Esophagus squamous epithelium (tissue), 5 donors: Measurements from ENCODE around the gene RRM2. TPM values are rescaled to one million over a fixed set of nuclear protein-coding genes. Genes with fewer than 3 reads are reported as not detected.

ENCODE experiments used
- DNase-seq: peaks from one replicate; lab custom pipeline; 2025; lab: John Stamatoyannopoulos, UW
- H3K27ac ChIP-seq, 4 donors: fragments of 200-600 bp; sonication (generic); one replicate each; pipeline ENCODE4 v1.5.1; 2016 to 2019; ENCODE audit warnings: mild to moderate bottlenecking in 1 of 4
- H3K27me3 ChIP-seq, 4 donors: fragments of 200-600 bp; sonication (generic); 1 replicate in 3 of 4; 2 replicates in 1 of 4; pipeline versions ENCODE4 v1.5.1 to v1.6.0; 2017 to 2021; ENCODE audit warnings: antibody characterized with exemption in 1 of 4
- H3K36me3 ChIP-seq, 3 donors: fragments of 200-600 bp; sonication (generic); one replicate each; pipeline ENCODE4 v1.5.1; 2016 to 2019
- H3K4me1 ChIP-seq, 3 donors: fragments of 200-600 bp; sonication (generic); one replicate each; pipeline ENCODE4 v1.5.1; 2017 to 2019
- H3K4me3 ChIP-seq, 4 donors: fragments of 200-600 bp; sonication (generic); 1 replicate in 3 of 4; 2 replicates in 1 of 4; pipeline ENCODE4 v1.5.1; 2016 to 2019; ENCODE audit warnings: mild to moderate bottlenecking in 2 of 4, moderate library complexity in 1 of 4
- H3K9me3 ChIP-seq, 3 donors: fragments of 200-600 bp; sonication (generic); one replicate each; pipeline ENCODE4 v1.5.1; 2016 to 2019
- CTCF ChIP-seq, 6 experiments: fragments of 450-650 bp in 4 of 6; fragments of 200-600 bp in 2 of 6; sonication (generic) in 2 of 6; IDR thresholded peaks; one replicate each; pipeline ENCODE4 v1.5.1; 2016 to 2019; ENCODE audit warnings: antibody characterized with exemption in 6 of 6, mild to moderate bottlenecking in 4 of 6, moderate library complexity in 4 of 6
- POLR2A ChIP-seq, 4 donors: fragments of 450-650 bp; IDR thresholded peaks; one replicate each; pipeline ENCODE4 v1.6.1; 2017; ENCODE audit warnings: antibody characterized with exemption in 4 of 4, mild to moderate bottlenecking in 4 of 4, moderate library complexity in 3 of 4
- WGBS, 2 donors: methylation state at CpG; one replicate each; pipeline ENCODE4 v1.1.5; 2018; 5-methylcytosine and 5-hydroxymethylcytosine counted together
- intact Hi-C: fragments of 100-400 bp; cut with DNase I; formaldehyde crosslinking; loops from one replicate; pipeline ENCODE4 v1.15.0; 2022
- total RNA-seq, 4 donors: library from RNA; depleted of rRNA; stranded (reverse); fragments of >200 nt; gene quantifications; one replicate each; pipeline ENCODE4 v1.1.0, GENCODE V29; 2016
- donor health status: DM: yes; HTN: yes; CAD: no.

RRM2 gene
- total RNA-seq, 4 donors from 2014 or later, result 16.2 to 65.1 (median 41.7) TPM

GRCh38 chr2:10109311-10109710, 13.2 kb upstream of the RRM2 start:
- TF ChIP-seq CTCF (IDR thresholded peaks at IDR 0.05), result no peak
- no peak for TF ChIP-seq POLR2A (IDR thresholded peaks at IDR 0.05)
- no peak for DNase-seq
- intact Hi-C loops, result no loop called here
- no peak overlapping the region for H3K27ac ChIP-seq
- H3K9me3 ChIP-seq, result no peaks in the 10 kb centered on the region
- H3K36me3 ChIP-seq, result no peaks in the 10 kb centered on the region
- no peaks in the 10 kb centered on the region for H3K27me3 ChIP-seq
- H3K4me3 ChIP-seq, result no peak overlapping the region
- no peaks in the 10 kb centered on the region for H3K4me1 ChIP-seq

GRCh38 chr2:10119027-10119325, 3.6 kb upstream of the RRM2 start:
- H3K4me1 ChIP-seq, result peaks cover 25 to 42% (median 27%) of the 10 kb centered on the region in 3 donors
- H3K9me3 ChIP-seq, result no peaks in the 10 kb centered on the region
- TF ChIP-seq CTCF (IDR thresholded peaks at IDR 0.05), result no peak
- TF ChIP-seq POLR2A (IDR thresholded peaks at IDR 0.05), result no peak
- no peak overlapping the region for H3K27ac ChIP-seq
- no peak for DNase-seq
- WGBS, 2 donors, result 95 to 96% methylated on average over 2 to 3 of the region's 3 CpGs
- H3K4me3 ChIP-seq, result no peak overlapping the region
- H3K27me3 ChIP-seq, result peaks cover 0 to 15% (median 4%) of the 10 kb centered on the region in 4 donors
- intact Hi-C loops, result no loop called here
- H3K36me3 ChIP-seq, result no peaks in the 10 kb centered on the region

GRCh38 chr2:10119601-10120157, 2.9 kb upstream of the RRM2 start:
- H3K4me1 ChIP-seq, result peaks cover 25 to 49% (median 32%) of the 10 kb centered on the region in 3 donors
- H3K4me3 ChIP-seq, result peak overlapping the region; percentile 50 to 74 (median 68)
- DNase-seq, result no peak
- H3K36me3 ChIP-seq, result no peaks in the 10 kb centered on the region
- intact Hi-C loops, result no loop called here
- peaks cover 0 to 19% (median 4%) of the 10 kb centered on the region in 4 donors for H3K27me3 ChIP-seq
- H3K9me3 ChIP-seq, result no peaks in the 10 kb centered on the region
- H3K27ac ChIP-seq, result peak overlapping the region; percentile 82 to 91 (median 84)
- 65 to 69% methylated on average over 10 to 11 of the region's 14 CpGs for WGBS, 2 donors
- no peak for TF ChIP-seq POLR2A (IDR thresholded peaks at IDR 0.05)
- TF ChIP-seq CTCF (IDR thresholded peaks at IDR 0.05), result no peak

- intact Hi-C loops, result no loop called here
- Histone ChIP-seq H3K4me1 (peaks cover 25 to 56% (median 36%) of the 10 kb centered on the region in 3 donors), H3K27ac (peak overlapping the region; percentile 82 to 91 (median 84)), H3K4me3 (peak overlapping the region; percentile 50 to 74 (median 68)), H3K9me3 (no peaks in the 10 kb centered on the region), H3K36me3 (no peaks in the 10 kb centered on the region), H3K27me3 (peaks cover 0 to 19% (median 4%) of the 10 kb centered on the region in 4 donors)
- WGBS, 2 donors, result 0 to 1% methylated on average over 9 to 43 of the region's 60 CpGs
- peak in 1 of 4 donors; percentile 55 for TF ChIP-seq POLR2A (IDR thresholded peaks at IDR 0.05)
- peak in 2 of 6 experiments; percentile 10 to 13 for TF ChIP-seq CTCF (IDR thresholded peaks at IDR 0.05)
- DNase-seq, result peak; percentile 80
Measured at GRCh38 chr2:10120158-10120876, 2.2 kb upstream of the RRM2 start.

GRCh38 chr2:10120877-10121574, 1.5 kb upstream of the RRM2 start:
- Histone ChIP-seq H3K4me1 (peaks cover 25 to 60% (median 36%) of the 10 kb centered on the region in 3 donors), H3K4me3 (peak overlapping the region; percentile 50 to 74 (median 68)), H3K27me3 (peaks cover 0 to 19% (median 4%) of the 10 kb centered on the region in 4 donors), H3K36me3 (no peaks in the 10 kb centered on the region), H3K9me3 (no peaks in the 10 kb centered on the region), H3K27ac (peak overlapping the region; percentile 82 to 91 (median 84))
- WGBS, 2 donors, result 18% methylated on average over 13 of the region's 13 CpGs
- intact Hi-C loops, result no loop called here
- TF ChIP-seq CTCF (IDR thresholded peaks at IDR 0.05) (no peak), POLR2A (IDR thresholded peaks at IDR 0.05) (no peak)
- no peak for DNase-seq
